KMS-11 (cell line): ENCODE measurements around the gene MED16.
A peak's percentile ranks its signal among the peaks of the same experiment; 100 is the strongest.

Source experiments
- H2AFZ ChIP-seq: fragments of 200-600 bp; sonication (generic); 2 replicates; pipeline ENCODE4 v1.6.1; 2016; ENCODE audit warnings: antibody characterized with exemption, mixed run types, low read depth
- H3K27ac ChIP-seq: fragments of 200-600 bp; sonication (generic); 2 replicates; pipeline ENCODE4 v1.6.1; 2016; ENCODE audit warnings: mild to moderate bottlenecking, mixed run types
- H3K27me3 ChIP-seq: fragments of 200-600 bp; sonication (generic); 2 replicates; pipeline ENCODE4 v1.6.1; 2017; ENCODE audit warnings: mild to moderate bottlenecking, low read depth, mixed run types, moderate library complexity; ENCODE audit not compliant: insufficient read depth
- H3K36me3 ChIP-seq: fragments of 200-600 bp; sonication (generic); 2 replicates; pipeline ENCODE4 v1.6.1; 2017; ENCODE audit warnings: mild to moderate bottlenecking, mixed run types; ENCODE audit not compliant: insufficient read depth
- H3K4me1 ChIP-seq: fragments of 200-600 bp; sonication (generic); 2 replicates; pipeline ENCODE4 v1.6.1; 2016; ENCODE audit warnings: mild to moderate bottlenecking, low read depth, mixed run types; ENCODE audit not compliant: poor library complexity, severe bottlenecking
- H3K4me2 ChIP-seq: fragments of 200-600 bp; sonication (generic); 2 replicates; pipeline ENCODE4 v1.7.0; 2016; ENCODE audit warnings: mild to moderate bottlenecking, mixed run types
- H3K4me3 ChIP-seq: fragments of 200-600 bp; sonication (generic); IDR thresholded peaks from 2 replicates; pipeline ENCODE4 v1.6.1; 2017; ENCODE audit warnings: low read depth, low read length, mixed read lengths; ENCODE audit not compliant: insufficient read depth
- H3K79me2 ChIP-seq: fragments of 200-600 bp; sonication (generic); 2 replicates; pipeline ENCODE4 v1.6.1; 2016; ENCODE audit warnings: low read depth, mixed run types; ENCODE audit not compliant: insufficient read depth
- H3K9ac ChIP-seq: fragments of 200-600 bp; sonication (generic); 2 replicates; pipeline ENCODE4 v1.6.1; 2016; ENCODE audit warnings: mild to moderate bottlenecking, mixed run types
- H4K20me1 ChIP-seq: fragments of 200-600 bp; sonication (generic); 2 replicates; pipeline ENCODE4 v1.6.1; 2016; ENCODE audit warnings: mild to moderate bottlenecking, mixed run types; ENCODE audit not compliant: insufficient read depth
- TF ChIP-seq, protein P1 (sequence below): fragments of 200-600 bp; sonication (generic); conservative IDR thresholded peaks from 2 replicates; pipeline ENCODE4 v1.6.1; 2017; ENCODE audit warnings: low read depth, mild to moderate bottlenecking, antibody characterized with exemption, low read length, moderate library complexity, mixed read lengths

The MED16 gene

DNA sequence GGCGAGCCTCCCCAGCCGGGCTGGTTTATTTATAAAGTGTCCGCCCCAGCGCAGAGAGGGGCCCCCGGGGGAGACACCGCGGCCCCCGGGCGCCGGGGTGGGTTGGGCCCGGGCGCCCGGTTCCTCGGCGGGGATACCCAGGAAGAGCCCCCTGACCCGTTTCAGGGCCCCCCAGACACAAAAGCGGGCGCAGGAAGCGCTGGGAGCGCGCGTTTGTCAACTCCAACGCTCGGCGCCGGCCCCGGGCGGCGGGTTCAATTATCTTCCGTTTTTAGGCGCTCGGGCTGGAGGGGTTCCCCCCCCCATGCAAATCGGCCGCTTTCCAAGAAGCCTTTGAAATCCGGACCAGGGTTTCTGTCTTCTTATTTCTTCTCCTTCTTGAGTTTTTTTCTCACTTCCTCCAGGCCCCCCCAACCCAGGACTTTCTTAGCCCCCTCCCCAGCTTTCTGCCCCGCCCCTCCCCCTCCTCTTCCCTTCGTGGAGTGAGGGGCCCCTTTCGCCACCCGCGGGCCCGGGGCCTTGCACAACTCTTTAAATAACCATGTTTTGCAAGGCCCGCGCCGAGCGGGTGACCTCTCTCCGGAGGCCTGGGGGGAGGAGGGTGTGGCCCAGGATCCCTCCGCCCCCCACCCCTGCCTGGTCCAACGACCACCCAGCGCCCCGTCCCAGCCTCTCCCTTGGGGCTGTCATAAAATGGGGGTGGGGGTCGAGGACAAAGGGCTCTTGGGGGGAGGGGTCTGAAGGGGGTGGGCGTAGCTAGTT lies 33.8 kb upstream of the MED16 start:
- H3K9ac ChIP-seq: peak overlapping the region; percentile 63; the same call in 1 of the 2 replicates
- H3K4me1 ChIP-seq: peaks cover 6% of the 10 kb centered on the region
- peak overlapping the region; percentile 78 for H3K4me2 ChIP-seq
- peaks cover 4% of the 10 kb centered on the region; the same call in 1 of the 2 replicates for H3K79me2 ChIP-seq
- peak overlapping the region; percentile 42 for H3K27ac ChIP-seq
- peak overlapping the region; percentile 66 for H2AFZ ChIP-seq
- TF ChIP-seq, protein P1, sequence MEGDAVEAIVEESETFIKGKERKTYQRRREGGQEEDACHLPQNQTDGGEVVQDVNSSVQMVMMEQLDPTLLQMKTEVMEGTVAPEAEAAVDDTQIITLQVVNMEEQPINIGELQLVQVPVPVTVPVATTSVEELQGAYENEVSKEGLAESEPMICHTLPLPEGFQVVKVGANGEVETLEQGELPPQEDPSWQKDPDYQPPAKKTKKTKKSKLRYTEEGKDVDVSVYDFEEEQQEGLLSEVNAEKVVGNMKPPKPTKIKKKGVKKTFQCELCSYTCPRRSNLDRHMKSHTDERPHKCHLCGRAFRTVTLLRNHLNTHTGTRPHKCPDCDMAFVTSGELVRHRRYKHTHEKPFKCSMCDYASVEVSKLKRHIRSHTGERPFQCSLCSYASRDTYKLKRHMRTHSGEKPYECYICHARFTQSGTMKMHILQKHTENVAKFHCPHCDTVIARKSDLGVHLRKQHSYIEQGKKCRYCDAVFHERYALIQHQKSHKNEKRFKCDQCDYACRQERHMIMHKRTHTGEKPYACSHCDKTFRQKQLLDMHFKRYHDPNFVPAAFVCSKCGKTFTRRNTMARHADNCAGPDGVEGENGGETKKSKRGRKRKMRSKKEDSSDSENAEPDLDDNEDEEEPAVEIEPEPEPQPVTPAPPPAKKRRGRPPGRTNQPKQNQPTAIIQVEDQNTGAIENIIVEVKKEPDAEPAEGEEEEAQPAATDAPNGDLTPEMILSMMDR: no peak
- H3K4me3 ChIP-seq: no peak overlapping the region
- H3K27me3 ChIP-seq: no peaks in the 10 kb centered on the region; the same call in 1 of the 2 replicates
- H4K20me1 ChIP-seq: no peaks in the 10 kb centered on the region
- no peaks in the 10 kb centered on the region for H3K36me3 ChIP-seq

- H3K4me3 ChIP-seq: no peak overlapping the region
- H3K27ac ChIP-seq: peak overlapping the region; percentile 42
- peak overlapping the region; percentile 78 for H3K4me2 ChIP-seq
- peaks cover 2% of the 10 kb centered on the region; the same call in 1 of the 2 replicates for H3K27me3 ChIP-seq
- peak overlapping the region; percentile 66 for H2AFZ ChIP-seq
- H4K20me1 ChIP-seq: no peaks in the 10 kb centered on the region
- H3K36me3 ChIP-seq: no peaks in the 10 kb centered on the region
- TF ChIP-seq, protein P1: no peak
- peak overlapping the region; percentile 63; the same call in 1 of the 2 replicates for H3K9ac ChIP-seq
- peaks cover 4% of the 10 kb centered on the region; the same call in 1 of the 2 replicates for H3K79me2 ChIP-seq
- H3K4me1 ChIP-seq: peaks cover 6% of the 10 kb centered on the region
Observed at GRCh38 chr19:926323-926588, 33.3 kb upstream of the MED16 start.

DNA sequence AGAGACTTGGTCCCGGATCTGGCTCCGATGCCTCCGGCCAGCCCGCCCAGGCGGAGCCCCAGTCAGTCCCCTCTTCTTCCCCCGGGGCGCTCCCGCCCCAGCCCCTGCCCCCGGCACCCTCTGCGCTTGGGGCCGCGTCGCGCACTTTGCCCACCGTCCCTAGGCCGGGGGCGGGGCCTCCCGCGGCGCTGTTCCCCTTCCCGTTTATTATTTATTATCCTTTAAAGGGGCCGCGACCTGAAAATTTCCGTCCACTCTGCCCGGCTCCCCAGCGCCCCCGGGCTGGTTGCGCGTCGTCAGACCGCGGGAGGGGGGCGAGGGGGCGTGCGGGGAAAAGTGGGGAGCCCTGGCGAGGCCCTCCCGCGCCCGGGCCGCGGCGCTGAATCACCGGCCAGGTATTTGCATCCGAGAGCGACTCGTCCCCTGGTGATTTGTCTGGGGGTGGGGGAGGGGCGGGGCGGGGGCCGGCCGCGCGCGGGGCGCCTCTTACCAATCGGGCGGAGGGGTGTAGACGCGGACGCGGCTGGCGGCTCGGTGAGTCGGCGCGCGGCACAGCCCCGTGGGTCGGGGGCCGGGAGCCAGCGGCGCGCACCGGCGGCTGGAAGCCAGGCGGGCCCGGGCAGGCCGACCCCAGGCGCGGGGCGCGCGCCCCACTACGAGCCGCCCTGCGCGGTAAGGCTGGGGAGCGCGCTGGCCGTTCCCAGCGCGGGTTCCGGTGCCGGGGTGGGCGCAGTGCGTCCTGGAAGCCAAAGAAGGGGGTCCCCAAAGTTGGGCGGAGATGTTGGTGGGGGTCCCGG lies 32.7 kb upstream of the MED16 start, which contains the start of gene ARID3A:
TSS of gene ARID3A (plus strand) at position 510 of the 797 bp plus-strand sequence. CDS start 3,494 bp downstream, outside the sequence.
- Histone ChIP-seq H2AFZ (peak within 1 kb of the TSS; percentile 82), H4K20me1 (no peaks in the 10 kb centered on the region), H3K4me2 (peak within 1 kb of the TSS; percentile 80), H3K4me3 (no peak within 1 kb of the TSS), H3K9ac (peak within 1 kb of the TSS; percentile 93), H3K79me2 (peaks cover 4% of the 10 kb centered on the region; the same call in 1 of the 2 replicates), H3K4me1 (peaks cover 6% of the 10 kb centered on the region), H3K27ac (peak within 1 kb of the TSS; percentile 82), H3K36me3 (no peaks in the 10 kb centered on the region), H3K27me3 (peaks cover 5% of the 10 kb centered on the region; the same call in 1 of the 2 replicates)
- TF ChIP-seq, protein P1: no peak

DNA sequence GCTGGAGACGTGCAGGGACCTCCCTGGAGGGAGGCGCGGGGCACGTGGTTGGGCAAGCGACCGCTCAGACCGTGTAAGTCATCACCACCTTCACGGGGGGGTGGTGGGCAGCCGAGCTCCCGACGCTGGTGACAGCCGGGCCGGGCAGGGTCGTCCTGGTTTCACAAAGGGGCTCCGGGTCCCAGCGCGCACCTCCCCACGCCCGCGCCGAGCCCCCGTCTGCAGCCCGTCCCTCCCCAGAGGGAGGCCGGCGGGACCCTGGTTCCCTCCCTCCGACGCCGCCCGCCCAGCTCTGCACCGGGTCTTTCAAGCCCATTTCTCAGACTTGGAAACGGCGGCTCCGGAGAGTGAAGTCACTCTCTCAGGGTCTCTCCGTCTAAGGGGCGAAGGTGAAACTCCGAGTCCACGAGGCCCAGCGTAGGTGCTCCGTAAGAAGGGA lies 32.1 kb upstream of the MED16 start:
- H3K9ac ChIP-seq: peak overlapping the region; percentile 93
- peaks cover 8% of the 10 kb centered on the region; the same call in 1 of the 2 replicates for H3K27me3 ChIP-seq
- H3K4me2 ChIP-seq: peak overlapping the region; percentile 80
- H3K27ac ChIP-seq: peak overlapping the region; percentile 82
- TF ChIP-seq, protein P1: no peak
- H2AFZ ChIP-seq: peak overlapping the region; percentile 82
- H3K4me3 ChIP-seq: no peak overlapping the region
- no peaks in the 10 kb centered on the region for H4K20me1 ChIP-seq
- H3K4me1 ChIP-seq: peaks cover 6% of the 10 kb centered on the region
- H3K79me2 ChIP-seq: peaks cover 4% of the 10 kb centered on the region; the same call in 1 of the 2 replicates
- H3K36me3 ChIP-seq: no peaks in the 10 kb centered on the region
